Activated T-helper 1 cell treated with anti-CD3 and anti-CD28 coated beads, Interleukin-12 subunit alpha, Interleukin-12 subunit beta, Interleukin-2, Interleukin-4 antibody, amounts not matched to agents 30 ng/mL and 10 ng/mL and 1 ng/mL, durations not matched to agents 14 hours and 24 hours and 36 hours (primary cell): ENCODE results near the gene CACNA2D1. TPM values are rescaled to one million over a fixed set of nuclear protein-coding genes. Genes with fewer than 3 reads are reported as not detected.

ENCODE experiments used
- DNase-seq: peaks from one replicate; pipeline ENCODE4 v3.0.0; 2021; ENCODE audit warnings: low spot score
- H3K27ac Mint-ChIP-seq: one replicate; pipeline ENCODE4 v1.8.0; 2021; ENCODE audit warnings: mild to moderate bottlenecking, mixed read lengths
- H3K27me3 Mint-ChIP-seq: one replicate; pipeline ENCODE4 v1.8.0; 2022; ENCODE audit warnings: mild to moderate bottlenecking, moderate library complexity, mixed read lengths; ENCODE audit not compliant: insufficient read depth
- H3K36me3 Mint-ChIP-seq: one replicate; pipeline ENCODE4 v1.8.0; 2021; ENCODE audit warnings: low read depth, mixed read lengths
- H3K4me1 Mint-ChIP-seq: one replicate; pipeline ENCODE4 v1.8.0; 2021; ENCODE audit warnings: low read depth, mixed read lengths
- H3K4me3 Mint-ChIP-seq: one replicate; pipeline ENCODE4 v1.8.0; 2021; ENCODE audit warnings: mild to moderate bottlenecking, moderate library complexity, mixed read lengths
- H3K9me3 Mint-ChIP-seq: one replicate; pipeline ENCODE4 v1.8.0; 2021; ENCODE audit warnings: mixed read lengths
- intact Hi-C: fragments of 100-400 bp; cut with micrococcal nuclease; formaldehyde crosslinking; loops from one replicate; pipeline ENCODE4 v1.15.1; 2024
- total RNA-seq: library from RNA; stranded (reverse); gene quantifications from 2 replicates; pipeline ENCODE4 v1.2.3, GENCODE V29; 2022

The CACNA2D1 gene
- total RNA-seq, 1 donor from 2014 or later: not detected

- Mint-ChIP-seq H3K27me3 (no peaks in the 10 kb centered on the region), H3K36me3 (no peaks in the 10 kb centered on the region), H3K27ac (no peak overlapping the region), H3K4me3 (no peak overlapping the region), H3K9me3 (no peaks in the 10 kb centered on the region), H3K4me1 (no peaks in the 10 kb centered on the region)
- intact Hi-C loops: no loop called here
- DNase-seq: no peak
These were observed 277.1 kb downstream of the CACNA2D1 start for GRCh38 chr7:82166260-82167015.

DNA sequence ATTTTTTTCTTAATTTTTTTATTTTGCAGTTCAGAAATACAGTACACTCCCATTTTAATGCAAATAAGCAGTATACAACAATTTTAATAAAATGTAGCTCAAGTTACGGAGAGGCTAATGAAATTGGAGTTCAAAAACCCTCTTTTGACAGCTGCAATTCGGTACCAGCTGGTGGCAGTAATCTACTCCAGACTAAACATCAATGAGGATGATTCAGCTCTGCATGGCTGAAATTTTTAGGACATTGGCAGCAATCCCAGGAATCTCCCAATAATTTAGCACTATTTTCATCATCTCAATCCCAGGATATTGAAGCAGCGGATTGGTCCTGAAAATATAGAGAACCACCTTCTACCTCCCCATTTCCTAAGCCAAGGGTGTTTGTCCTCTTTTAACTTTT is 278.8 kb downstream of the CACNA2D1 start:
- intact Hi-C loops: no loop called here
- no peak overlapping the region for H3K4me3 Mint-ChIP-seq
- H3K27ac Mint-ChIP-seq: no peak overlapping the region
- no peaks in the 10 kb centered on the region for H3K9me3 Mint-ChIP-seq
- H3K4me1 Mint-ChIP-seq: no peaks in the 10 kb centered on the region
- H3K27me3 Mint-ChIP-seq: no peaks in the 10 kb centered on the region
- no peak for DNase-seq
- no peaks in the 10 kb centered on the region for H3K36me3 Mint-ChIP-seq

DNA sequence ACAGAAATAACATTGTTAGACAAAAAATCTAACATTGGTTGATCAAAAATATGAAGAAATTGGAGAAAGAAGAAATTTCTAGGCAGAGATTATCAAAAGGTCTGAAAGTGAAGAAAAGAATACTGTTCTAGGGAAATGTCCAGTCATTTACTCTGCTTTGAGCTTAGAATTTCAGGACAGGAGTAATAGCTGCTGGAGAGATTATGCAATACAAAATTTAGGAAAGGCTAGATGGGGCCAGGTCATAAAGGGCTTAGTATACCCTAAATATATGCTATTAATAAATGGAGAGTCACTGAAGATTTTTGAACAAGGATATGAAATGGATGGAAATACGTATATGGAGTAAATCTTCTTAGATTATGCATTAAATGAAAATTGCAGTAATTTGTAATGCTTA is 279.2 kb downstream of the CACNA2D1 start:
- Mint-ChIP-seq H3K36me3 (no peaks in the 10 kb centered on the region), H3K27ac (no peak overlapping the region), H3K4me3 (no peak overlapping the region), H3K27me3 (no peaks in the 10 kb centered on the region), H3K9me3 (no peaks in the 10 kb centered on the region), H3K4me1 (no peaks in the 10 kb centered on the region)
- intact Hi-C loops: no loop called here
- DNase-seq: no peak

- Mint-ChIP-seq H3K27ac (no peak overlapping the region), H3K9me3 (no peaks in the 10 kb centered on the region), H3K4me1 (no peaks in the 10 kb centered on the region), H3K36me3 (no peaks in the 10 kb centered on the region), H3K4me3 (no peak overlapping the region), H3K27me3 (no peaks in the 10 kb centered on the region)
- intact Hi-C loops: no loop called here
- no peak for DNase-seq
These were observed 280.0 kb downstream of the CACNA2D1 start for GRCh38 chr7:82163586-82163985.

DNA sequence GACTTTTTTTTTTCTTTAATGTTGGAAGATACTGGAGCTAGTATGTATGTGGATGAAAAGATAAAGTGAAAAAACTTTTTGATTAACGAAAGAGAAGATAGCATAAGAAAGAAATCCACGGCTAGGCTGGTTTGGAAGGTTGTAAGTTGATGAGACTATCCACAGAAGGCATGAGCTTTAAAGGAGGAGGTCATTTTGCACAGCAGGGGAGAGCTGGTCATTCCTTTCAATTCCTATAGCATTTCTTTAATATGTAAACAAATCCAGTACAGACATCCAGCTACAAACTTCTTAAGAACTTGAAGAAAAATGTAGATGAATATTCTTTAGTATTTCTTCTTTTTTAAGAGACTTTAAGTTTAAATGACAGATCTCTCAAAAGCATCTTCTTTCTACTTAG is 281.3 kb downstream of the CACNA2D1 start:
- H3K4me3 Mint-ChIP-seq: no peak overlapping the region

GRCh38 chr7:82158327-82158726 is 285.2 kb downstream of the CACNA2D1 start:
- no peak overlapping the region for H3K27ac Mint-ChIP-seq
- DNase-seq: no peak
- no peaks in the 10 kb centered on the region for H3K9me3 Mint-ChIP-seq
- intact Hi-C loops: no loop called here
- no peaks in the 10 kb centered on the region for H3K4me1 Mint-ChIP-seq
- H3K4me3 Mint-ChIP-seq: no peak overlapping the region
- H3K27me3 Mint-ChIP-seq: no peaks in the 10 kb centered on the region
- no peaks in the 10 kb centered on the region for H3K36me3 Mint-ChIP-seq

More for the DNA sequence above, 281.3 kb downstream of the CACNA2D1 start:
- no peak for DNase-seq
- Mint-ChIP-seq H3K4me1 (no peaks in the 10 kb centered on the region), H3K9me3 (no peaks in the 10 kb centered on the region), H3K27me3 (no peaks in the 10 kb centered on the region), H3K27ac (no peak overlapping the region), H3K36me3 (no peaks in the 10 kb centered on the region)
- intact Hi-C loops: no loop called here

DNA sequence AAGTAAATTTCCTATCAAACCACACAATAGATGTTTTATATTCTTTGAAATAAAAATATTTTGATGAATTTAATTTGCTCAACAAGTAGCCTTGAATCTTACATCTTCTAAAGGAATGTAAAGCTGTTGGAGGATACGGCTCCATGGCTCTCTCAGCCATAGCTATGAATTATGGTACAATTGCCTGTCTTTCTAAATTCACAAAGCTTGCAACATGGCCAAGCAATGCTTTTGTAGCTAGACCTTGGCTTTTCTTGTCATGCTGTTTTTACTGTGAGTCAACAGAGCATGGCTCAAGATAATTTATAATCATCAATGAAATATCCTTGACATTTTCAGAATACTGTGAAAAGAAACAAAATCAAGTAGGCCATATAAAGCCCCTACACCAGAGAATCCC is 286.7 kb downstream of the CACNA2D1 start:
- intact Hi-C loops: no loop called here
- H3K4me3 Mint-ChIP-seq: no peak overlapping the region
- H3K9me3 Mint-ChIP-seq: no peaks in the 10 kb centered on the region

DNA sequence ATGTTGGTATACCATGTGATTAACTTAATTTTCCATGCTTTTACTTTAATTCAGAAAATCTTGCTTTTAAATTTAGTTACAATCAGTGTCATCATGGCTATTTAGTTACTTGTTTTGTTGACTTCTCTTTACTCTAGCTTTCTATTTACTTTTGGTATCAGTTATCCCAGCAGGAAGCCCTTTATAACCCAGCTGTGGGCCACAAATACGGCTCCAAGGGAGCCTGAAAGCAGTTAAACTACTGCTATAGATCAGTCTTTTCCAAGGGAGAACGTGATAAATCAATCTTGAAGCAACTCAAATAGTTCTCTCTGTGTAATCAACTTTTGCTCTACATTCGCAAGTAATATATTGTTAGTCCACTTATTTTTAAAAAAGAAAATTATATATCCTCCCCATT is 287.4 kb downstream of the CACNA2D1 start:
- Mint-ChIP-seq H3K27me3 (no peaks in the 10 kb centered on the region), H3K9me3 (no peaks in the 10 kb centered on the region), H3K4me1 (no peaks in the 10 kb centered on the region), H3K27ac (no peak overlapping the region), H3K4me3 (no peak overlapping the region), H3K36me3 (no peaks in the 10 kb centered on the region)
- DNase-seq: no peak
- intact Hi-C loops: no loop called here

More for the DNA sequence above, 286.7 kb downstream of the CACNA2D1 start:
- H3K4me1 Mint-ChIP-seq: no peaks in the 10 kb centered on the region
- no peak overlapping the region for H3K27ac Mint-ChIP-seq
- H3K27me3 Mint-ChIP-seq: no peaks in the 10 kb centered on the region
- DNase-seq: no peak
- H3K36me3 Mint-ChIP-seq: no peaks in the 10 kb centered on the region

GRCh38 chr7:82154728-82155127 is 288.8 kb downstream of the CACNA2D1 start:
- no peaks in the 10 kb centered on the region for H3K27me3 Mint-ChIP-seq
- H3K9me3 Mint-ChIP-seq: no peaks in the 10 kb centered on the region
- no peaks in the 10 kb centered on the region for H3K36me3 Mint-ChIP-seq
- DNase-seq: no peak
- no peak overlapping the region for H3K27ac Mint-ChIP-seq
- no peak overlapping the region for H3K4me3 Mint-ChIP-seq
- intact Hi-C loops: no loop called here
- H3K4me1 Mint-ChIP-seq: no peaks in the 10 kb centered on the region

- Mint-ChIP-seq H3K9me3 (no peaks in the 10 kb centered on the region), H3K4me3 (no peak overlapping the region), H3K27ac (no peak overlapping the region), H3K27me3 (no peaks in the 10 kb centered on the region), H3K36me3 (no peaks in the 10 kb centered on the region), H3K4me1 (no peaks in the 10 kb centered on the region)
- intact Hi-C loops: no loop called here
- DNase-seq: no peak
These were observed 289.8 kb downstream of the CACNA2D1 start for GRCh38 chr7:82153776-82154175.

GRCh38 chr7:82152858-82153257 is 290.7 kb downstream of the CACNA2D1 start:
- H3K27me3 Mint-ChIP-seq: no peaks in the 10 kb centered on the region
- no peak for DNase-seq
- H3K27ac Mint-ChIP-seq: no peak overlapping the region
- H3K36me3 Mint-ChIP-seq: no peaks in the 10 kb centered on the region
- intact Hi-C loops: no loop called here
- no peak overlapping the region for H3K4me3 Mint-ChIP-seq
- H3K9me3 Mint-ChIP-seq: no peaks in the 10 kb centered on the region
- H3K4me1 Mint-ChIP-seq: no peaks in the 10 kb centered on the region

GRCh38 chr7:82146491-82146890 is 297.1 kb downstream of the CACNA2D1 start:
- Mint-ChIP-seq H3K9me3 (no peaks in the 10 kb centered on the region), H3K4me3 (no peak overlapping the region), H3K27me3 (no peaks in the 10 kb centered on the region), H3K27ac (no peak overlapping the region), H3K36me3 (no peaks in the 10 kb centered on the region), H3K4me1 (no peaks in the 10 kb centered on the region)
- intact Hi-C loops: no loop called here
- DNase-seq: no peak

- Mint-ChIP-seq H3K4me3 (no peak overlapping the region), H3K27me3 (no peaks in the 10 kb centered on the region), H3K27ac (no peak overlapping the region), H3K36me3 (no peaks in the 10 kb centered on the region), H3K9me3 (no peaks in the 10 kb centered on the region), H3K4me1 (no peaks in the 10 kb centered on the region)
- intact Hi-C loops: no loop called here
- DNase-seq: no peak
These were observed 301.2 kb downstream of the CACNA2D1 start for GRCh38 chr7:82142263-82142864.
